GM21786 (cell line): ENCODE results near the gene ERGIC1.
"Not testable (repeated sequence)": the region's sequence is repeated elsewhere in the genome, so short reads cannot be mapped to it uniquely, and the experiment has no call there.

ENCODE experiments used
- ATAC-seq: cut with Tn5 transposase; IDR thresholded peaks from one replicate; pipeline ENCODE4 v1.9.1; 2021; ENCODE audit not compliant: unreplicated experiment

ERGIC1 gene

GRCh38 chr5:172846249-172846648 lies 12.2 kb downstream of the ERGIC1 start:
- no peak for ATAC-seq

- ATAC-seq: no peak
Observed at GRCh38 chr5:172846677-172847076, 12.6 kb downstream of the ERGIC1 start.

- ATAC-seq: not testable (repeated sequence)
Observed at GRCh38 chr5:172847584-172847983, 13.5 kb downstream of the ERGIC1 start.

GRCh38 chr5:172848419-172848818 lies 14.4 kb downstream of the ERGIC1 start:
- no peak for ATAC-seq

- ATAC-seq: peak; percentile 72
Observed at GRCh38 chr5:172849606-172850453, 15.8 kb downstream of the ERGIC1 start.

GRCh38 chr5:172850454-172850797 lies 16.4 kb downstream of the ERGIC1 start:
- ATAC-seq: no peak

- ATAC-seq: not testable (repeated sequence)
Observed at GRCh38 chr5:172851254-172851653, 17.2 kb downstream of the ERGIC1 start.

GRCh38 chr5:172852490-172853354 lies 18.7 kb downstream of the ERGIC1 start:
- ATAC-seq: no peak

- no peak for ATAC-seq
Observed at GRCh38 chr5:172853355-172853975, 19.4 kb downstream of the ERGIC1 start.

GRCh38 chr5:172854451-172854871 lies 20.4 kb downstream of the ERGIC1 start:
- no peak for ATAC-seq

GRCh38 chr5:172854971-172855370 lies 20.9 kb downstream of the ERGIC1 start:
- ATAC-seq: no peak

- ATAC-seq: no peak
Observed at GRCh38 chr5:172855597-172856292, 21.7 kb downstream of the ERGIC1 start.

- no peak for ATAC-seq
Observed at GRCh38 chr5:172856336-172856735, 22.3 kb downstream of the ERGIC1 start.

GRCh38 chr5:172857982-172858381 lies 23.9 kb downstream of the ERGIC1 start:
- ATAC-seq: no peak

GRCh38 chr5:172858511-172858989 lies 24.5 kb downstream of the ERGIC1 start:
- no peak for ATAC-seq

- ATAC-seq: no peak
Observed at GRCh38 chr5:172858990-172859811, 25.1 kb downstream of the ERGIC1 start.

- ATAC-seq: no peak
Observed at GRCh38 chr5:172859966-172860365, 25.9 kb downstream of the ERGIC1 start.

- no peak for ATAC-seq
Observed at GRCh38 chr5:172860520-172861443, 26.7 kb downstream of the ERGIC1 start.

GRCh38 chr5:172861461-172861860 lies 27.4 kb downstream of the ERGIC1 start:
- ATAC-seq: no peak
